RPMI8226 (cell line): Measurements from ENCODE around the gene SIK3.
"Not testable (repeated sequence)": the region's sequence is repeated elsewhere in the genome, so short reads cannot be mapped to it uniquely, and the experiment has no call there.

Source experiments
- DNase-seq: peaks from one replicate; pipeline ENCODE4 v3.0.0-alpha.2; 2015

Gene SIK3

DNA sequence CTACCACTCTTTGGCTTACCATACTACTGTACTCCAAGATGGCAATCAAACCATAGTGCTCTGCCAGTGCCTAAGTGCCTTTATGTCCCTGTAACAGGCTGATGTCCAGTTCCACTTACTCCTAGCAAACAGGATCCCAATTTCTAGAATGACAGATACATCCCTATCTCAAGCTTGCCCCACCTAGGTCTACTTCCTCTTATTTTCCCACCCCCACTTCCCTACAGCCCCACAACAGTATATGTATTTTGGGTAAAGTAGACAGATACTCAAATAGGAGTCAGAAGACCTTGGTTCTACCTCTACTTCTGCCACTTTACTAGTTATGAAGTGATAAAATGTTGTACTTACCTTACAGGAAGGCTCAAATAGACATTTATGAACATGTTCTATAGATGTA is 24.1 kb downstream of the SIK3 start:
- no peak for DNase-seq

DNA sequence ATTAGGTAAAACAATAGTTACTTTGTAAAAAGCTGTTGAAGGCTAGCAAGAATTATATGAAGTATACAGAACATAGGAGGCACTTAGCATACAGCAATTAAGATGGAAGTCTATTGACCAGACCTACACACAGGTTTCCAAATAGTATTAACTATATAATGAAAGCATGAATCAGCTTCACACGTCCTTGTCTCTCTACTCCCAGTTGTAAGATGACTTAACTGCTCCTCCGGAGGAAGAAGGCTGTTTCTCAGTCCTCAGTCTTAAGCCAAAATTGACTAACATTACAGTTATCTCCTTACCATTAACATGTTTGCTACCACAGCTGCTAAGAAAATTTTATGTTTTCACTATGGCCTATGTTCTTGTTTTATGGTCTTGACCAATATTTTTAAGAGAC is 24.7 kb downstream of the SIK3 start:
- no peak for DNase-seq

DNA sequence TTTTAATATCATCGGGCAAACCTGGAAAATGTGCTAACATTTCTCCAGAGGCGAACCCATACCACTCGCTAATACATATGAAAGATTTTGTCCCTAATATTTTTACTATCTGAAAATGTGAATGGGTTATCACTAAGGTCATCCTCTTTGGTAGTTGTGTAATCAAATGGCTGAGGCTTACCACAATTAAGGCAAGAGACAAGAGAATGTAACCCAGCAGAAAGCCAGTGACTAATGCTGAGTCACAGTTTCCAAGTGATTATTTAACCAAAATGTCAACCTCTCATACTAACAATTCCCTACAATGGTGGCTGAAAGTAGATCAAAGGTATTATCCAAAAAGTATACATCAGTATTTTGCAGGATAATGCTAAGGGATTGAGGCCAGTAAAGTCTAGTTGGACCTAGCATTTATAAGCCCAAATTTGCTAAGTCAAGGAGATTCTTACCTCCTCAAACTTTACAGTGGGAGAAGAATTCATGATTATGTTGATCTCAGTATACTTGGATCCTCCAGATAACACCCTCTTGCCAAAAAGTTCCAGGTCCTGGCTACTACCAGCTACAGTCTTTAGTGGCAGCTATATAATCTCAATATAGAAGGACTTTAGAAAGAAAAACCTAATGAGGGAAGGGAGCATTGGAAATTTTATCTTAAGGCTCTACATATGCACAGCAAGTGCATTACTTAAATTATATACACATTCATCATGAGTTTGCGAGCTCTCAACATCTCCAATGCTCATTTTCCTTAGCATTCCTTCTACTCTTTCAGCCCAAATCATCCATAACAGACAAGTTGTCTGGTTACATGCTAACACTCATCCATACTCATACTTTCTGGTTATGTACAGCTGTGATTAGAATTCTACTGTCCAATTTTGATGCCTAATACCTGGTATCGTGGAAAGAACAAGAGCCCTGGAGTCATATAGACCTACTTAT is 25.4 kb downstream of the SIK3 start:
- DNase-seq: peak; percentile 22

DNA sequence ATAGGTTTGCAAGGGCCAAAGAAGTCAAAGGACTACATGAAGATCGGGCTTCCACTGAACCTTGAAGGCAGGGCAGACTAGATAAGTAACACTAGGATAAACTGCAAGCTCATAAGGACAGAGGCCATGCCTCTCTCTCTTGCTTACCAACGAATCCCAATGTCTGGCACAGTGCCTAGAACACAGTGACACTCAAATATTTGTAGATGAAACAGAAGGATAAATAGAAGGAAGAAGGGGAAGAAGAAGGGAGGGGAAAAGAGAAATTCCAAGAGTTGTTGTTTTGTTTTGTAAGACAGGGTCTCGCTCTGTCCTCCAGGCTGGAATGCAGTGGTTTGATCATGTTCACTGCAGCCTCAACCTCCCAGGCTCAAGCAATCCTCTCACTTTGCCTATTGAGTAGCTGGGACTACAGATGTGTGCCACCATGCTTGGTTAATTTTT is 26.9 kb downstream of the SIK3 start:
- DNase-seq: no peak

DNA sequence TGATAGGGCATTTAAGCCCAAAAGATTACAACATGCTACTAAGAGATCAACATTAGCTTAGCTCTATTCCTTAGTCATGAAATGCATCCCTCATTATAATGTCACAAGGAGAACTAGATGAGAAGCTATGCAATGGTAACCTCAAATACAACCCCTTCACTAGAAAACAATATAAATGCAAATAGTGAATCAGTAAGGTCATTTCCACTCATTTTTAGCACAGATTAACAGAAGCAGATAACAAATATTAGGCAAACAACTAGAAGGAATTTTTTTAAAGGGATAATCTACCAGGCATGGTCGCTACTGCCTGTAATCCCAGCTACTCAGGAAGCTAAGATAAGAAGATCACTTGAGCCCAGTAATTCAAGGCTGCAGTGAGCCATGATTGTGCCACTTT is 28.2 kb downstream of the SIK3 start:
- DNase-seq: no peak

DNA sequence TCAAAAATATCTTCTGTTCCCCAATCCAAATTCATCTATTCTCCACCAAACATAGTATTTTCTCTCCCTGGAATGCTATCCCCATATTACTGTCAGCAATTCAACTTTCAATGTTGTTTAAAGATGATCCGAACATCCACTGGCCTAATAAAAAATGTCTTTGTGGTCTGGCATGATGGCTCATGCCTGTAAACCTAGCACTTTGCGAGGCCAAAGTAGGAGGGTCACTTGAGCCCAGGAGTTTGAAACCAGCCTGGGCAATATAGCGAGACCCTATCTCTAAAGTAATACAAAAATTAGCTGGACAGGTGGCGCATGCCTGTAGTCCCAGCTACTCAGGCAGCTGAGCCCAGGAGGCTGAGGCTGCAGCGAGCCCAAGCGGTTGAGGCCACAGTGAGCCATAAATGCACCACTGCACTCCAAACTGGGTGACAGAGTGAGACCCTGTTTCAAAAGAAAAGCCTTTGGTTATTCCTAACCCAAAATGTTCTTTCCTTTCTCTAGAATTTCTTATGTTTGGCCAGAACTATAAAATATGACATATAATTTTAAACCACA is 29.8 kb downstream of the SIK3 start:
- no peak for DNase-seq

DNA sequence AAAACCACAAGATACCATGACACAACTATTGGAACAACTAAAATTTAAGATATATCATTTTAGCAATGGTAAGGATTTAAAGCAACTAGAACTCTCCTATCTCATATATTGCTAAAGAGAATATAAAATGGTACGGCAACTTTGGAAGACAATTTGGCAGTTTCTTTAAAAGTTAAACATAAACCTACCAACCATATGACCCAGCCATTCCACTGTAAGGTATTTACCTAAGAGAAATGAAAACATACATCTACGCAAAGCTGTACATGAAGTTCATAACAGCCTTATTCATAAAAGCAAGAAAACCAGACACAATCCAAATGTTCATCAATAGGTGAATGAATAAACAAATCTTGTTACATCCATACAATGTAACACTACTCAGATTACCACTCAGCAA is 31.3 kb downstream of the SIK3 start:
- DNase-seq: no peak

DNA sequence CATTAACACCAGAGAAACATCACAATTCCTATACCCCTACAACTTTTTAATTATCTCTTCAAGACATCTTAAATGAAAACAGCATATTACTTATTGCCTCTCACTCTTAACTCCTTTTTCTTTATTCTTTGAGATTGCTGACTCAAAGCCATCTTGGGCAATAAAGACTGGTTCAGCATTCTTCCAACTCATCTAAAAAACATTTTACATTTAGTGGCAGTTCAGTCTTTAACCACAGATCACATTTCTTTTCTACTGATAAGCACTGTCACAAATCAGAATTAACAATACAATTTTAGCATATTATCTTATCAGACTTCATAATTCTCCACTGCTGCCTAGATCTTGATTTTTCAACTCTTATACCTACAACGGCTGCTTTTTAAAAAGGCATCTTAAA is 34.0 kb downstream of the SIK3 start:
- no peak for DNase-seq

DNA sequence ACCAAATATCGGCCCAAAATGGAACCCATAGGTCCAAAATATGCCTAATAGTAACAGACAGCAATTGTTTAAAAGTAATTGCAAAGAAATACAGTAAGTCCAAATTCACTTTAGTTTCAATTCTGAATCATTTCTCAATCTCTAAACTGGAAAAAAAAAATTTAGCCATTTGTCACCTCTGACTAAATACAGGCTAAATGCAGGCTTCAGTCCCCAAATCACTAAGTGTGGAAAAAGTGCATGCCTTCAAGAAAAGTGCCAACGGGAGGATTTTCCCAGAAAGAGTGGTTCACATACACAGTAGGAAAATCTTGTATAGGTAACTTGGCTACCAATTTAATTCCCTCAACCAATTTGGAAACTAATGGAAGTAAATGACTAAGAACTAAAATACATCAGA is 35.7 kb downstream of the SIK3 start:
- DNase-seq: no peak

DNA sequence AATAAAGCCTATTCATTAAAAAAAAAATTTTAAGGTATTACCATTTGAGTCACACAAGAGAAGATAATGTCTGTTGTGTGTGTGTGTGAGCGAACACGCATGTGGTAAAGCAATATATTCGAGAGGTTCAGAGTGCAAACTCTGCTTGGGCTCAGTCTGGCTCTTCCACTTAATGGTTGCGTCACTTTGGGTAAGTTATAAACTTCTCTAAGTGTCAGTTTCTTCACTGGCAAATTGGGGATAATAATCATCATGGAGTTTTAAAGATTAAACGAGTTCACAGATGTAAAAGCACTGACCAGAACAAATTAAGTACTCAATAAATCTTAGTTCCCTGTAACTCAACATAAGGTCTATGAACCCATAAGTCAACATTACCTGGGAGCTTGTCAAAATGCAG is 37.0 kb downstream of the SIK3 start:
- no peak for DNase-seq

DNA sequence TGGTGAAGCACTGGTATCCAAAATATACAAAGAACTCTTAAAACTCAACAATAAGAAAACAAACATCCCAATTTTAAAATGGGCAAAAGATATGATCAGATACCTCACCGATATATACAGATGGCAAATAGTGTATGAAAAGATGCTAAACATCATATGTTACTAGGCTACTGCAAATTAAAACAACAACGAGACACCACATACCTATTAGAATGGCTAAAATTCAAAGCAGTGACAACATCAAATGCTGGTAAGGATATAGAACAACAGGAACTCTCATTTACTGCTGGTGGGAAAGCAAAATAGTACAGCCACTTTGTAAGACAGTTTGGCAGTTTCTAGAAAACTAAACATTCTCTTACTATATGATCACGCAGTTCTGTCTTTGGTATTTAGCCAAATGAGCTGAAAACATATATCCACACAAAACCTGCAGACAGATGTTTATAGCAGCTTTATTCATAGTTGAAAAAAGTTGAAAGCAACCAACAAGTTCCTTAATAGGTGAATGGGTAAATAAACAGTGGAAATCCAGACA is 38.5 kb downstream of the SIK3 start:
- no peak for DNase-seq

DNA sequence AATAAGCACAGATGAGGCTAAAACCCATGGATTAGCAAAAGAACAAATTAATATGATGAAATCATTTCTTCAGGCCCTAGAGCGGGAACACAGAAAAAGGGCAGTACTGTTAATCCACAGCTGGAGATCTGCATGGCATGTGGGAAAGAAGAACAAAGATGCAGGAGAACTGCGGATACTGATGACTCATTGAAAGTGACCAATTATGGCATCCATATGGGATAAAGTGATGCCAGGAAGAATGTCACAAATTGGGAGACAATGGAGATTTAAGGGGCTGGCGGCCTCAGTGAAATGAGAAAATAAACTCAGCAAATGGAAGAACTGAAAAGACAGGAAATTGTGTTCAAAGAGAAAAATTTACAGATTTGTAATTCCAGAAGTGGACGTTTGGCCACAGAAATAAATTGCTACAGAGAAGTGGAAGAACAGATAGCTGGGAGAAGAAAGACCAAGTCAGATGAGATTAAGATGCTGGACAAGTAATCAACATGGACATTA is 39.4 kb downstream of the SIK3 start:
- no peak for DNase-seq

DNA sequence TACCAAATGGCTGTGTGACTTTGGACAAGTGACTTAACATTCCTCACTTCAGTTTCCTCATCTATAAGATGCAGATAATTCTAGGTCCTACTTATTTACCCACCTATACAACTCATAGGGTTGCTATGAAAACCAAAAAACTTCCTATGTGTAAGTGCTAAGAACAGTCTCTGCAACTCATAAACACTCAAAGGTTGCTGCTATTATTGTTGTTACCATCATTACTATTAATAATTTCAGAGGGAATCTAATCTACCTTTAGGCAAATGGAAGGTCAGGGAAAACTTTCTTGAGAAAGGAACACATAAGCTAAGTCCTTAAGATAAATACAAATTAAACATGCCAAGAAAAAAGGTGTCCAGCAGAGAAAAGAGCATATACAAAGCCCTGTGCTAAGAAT is 40.5 kb downstream of the SIK3 start:
- DNase-seq: no peak

DNA sequence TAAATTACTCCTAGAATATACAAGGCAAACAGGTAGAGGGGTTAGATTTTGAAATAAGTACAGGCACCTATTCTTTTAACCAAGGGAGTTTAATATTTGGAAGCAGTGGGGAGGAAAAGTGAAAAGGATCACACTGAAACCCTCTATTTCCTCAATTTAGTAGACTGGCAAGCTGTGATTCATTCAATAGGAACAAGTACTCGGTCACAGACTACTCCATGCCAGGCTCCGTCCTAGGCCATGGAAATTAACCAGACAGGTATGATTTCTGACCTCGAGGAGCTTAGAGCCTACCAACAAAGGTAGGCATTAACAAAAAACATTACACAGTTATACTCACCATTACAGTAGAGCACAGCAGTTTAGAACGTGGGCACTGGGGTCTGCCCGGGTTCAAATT is 40.9 kb downstream of the SIK3 start:
- DNase-seq: no peak

DNA sequence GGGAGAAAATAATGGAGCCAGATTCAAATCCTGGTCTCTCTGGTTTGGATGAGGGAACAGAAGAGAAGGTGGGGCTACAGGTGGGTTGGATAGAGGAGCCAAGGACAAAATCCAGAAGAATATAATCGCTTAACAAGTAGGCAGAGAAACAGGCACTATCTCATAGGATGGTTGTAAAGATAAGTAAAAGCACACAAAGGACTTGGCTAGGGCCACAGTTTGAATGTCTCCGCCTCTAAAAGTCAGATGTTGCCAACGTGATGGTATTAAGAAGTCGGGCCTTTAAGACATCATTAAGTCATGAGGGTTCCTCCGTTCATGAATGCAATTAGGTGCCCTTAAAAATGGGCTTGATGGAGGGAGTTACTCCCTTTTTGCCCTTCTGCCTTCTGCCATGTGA is 42.8 kb downstream of the SIK3 start:
- DNase-seq: no peak

DNA sequence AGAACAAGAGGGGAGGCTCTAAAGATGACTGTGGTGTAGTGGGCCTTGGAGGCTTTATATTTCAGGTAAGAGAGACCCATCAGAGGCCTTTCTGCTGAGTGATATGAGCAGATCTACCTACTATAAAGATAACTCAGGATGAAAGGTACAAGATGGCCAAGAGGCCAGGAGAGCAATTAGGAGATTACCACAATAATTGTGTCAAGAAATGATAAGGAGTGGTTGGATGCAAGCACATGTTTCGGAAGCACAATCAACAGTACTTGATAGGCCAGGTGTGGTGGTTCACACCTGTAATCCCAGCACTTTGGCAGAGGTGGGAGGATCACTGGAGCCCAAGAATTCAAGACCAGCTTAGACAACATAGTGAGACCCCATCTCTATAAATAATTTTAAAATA is 43.8 kb downstream of the SIK3 start:
- no peak for DNase-seq

DNA sequence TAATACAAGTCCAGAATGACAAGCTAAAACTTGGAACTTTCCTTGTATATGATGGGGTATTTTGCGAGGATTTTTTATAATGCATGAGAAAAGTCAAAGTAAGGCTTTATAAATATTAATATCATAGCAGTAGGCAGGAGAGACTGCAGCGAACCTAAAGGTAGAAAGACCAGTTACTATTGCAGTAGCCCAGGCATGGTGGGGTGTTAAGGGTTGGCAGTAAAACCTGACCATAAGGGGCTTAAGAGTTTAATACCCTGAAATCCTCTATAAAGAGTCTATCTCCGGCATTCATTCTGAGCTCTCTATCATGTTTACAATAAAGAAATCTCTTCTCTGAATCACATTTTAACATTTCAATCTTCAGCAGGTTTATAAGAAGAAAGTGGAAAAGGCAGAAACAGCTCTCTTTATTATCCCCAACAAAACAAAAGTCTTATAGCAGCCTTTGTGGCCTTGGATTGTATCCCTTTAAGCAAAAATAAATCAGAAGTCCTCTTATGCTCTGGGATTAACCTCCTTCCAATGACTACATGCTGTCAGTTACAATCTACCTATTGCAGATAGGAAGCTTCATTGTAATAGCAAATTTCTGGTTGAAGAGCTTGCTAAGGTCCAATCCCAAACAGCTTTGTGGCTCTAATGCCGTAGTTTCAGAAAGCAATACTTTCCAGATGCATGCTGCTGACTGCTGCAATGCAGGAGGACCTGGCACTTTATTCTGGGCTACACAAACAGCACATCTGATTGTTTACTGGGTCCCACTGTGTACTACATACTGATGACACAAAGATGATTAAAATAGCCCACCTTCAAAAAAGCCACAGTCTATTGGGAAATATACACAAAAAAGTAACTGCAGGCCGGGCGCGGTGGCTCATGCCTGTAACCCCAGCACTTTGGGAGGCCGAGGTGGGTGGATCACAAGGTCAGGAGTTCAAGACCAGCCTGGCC is 45.8 kb downstream of the SIK3 start:
- DNase-seq: no peak

DNA sequence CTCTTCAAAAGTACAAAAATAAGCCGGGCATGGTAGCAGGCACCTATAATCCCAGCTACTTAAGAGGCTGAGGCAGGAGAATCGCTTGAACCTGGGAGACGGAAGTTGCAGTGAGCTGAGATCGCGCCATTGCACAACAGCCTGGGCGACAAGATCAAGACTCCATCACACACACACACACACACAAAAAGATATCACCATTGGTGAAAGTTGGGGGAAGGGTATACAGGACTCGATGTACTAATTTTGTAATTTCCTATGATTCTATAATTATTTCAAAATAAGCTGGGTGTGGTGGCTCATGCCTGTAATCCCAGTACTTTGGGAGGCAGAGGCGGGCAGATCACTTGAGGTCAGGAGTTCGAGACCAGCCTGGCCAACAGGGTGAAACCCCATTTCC is 48.1 kb downstream of the SIK3 start:
- DNase-seq: not testable (repeated sequence)

DNA sequence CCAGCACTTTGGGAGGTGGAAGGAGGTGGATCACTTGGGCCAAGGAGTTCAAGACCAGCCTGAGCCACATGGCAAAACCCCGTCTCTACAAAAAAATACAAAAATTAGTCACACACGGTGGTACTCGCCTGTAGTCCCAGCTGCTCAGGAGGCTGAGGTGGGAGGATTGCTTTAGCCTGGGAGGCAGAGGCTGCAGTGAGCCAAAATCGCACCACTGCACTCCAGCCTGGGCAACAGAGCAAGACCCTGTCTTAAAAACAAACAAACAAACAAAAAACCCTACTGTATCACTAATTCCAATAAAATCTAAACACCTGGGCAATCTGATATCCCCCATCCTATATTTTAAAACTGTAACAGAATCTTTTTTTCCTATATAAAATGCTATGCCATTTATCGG is 51.6 kb downstream of the SIK3 start:
- DNase-seq: not testable (repeated sequence)

DNA sequence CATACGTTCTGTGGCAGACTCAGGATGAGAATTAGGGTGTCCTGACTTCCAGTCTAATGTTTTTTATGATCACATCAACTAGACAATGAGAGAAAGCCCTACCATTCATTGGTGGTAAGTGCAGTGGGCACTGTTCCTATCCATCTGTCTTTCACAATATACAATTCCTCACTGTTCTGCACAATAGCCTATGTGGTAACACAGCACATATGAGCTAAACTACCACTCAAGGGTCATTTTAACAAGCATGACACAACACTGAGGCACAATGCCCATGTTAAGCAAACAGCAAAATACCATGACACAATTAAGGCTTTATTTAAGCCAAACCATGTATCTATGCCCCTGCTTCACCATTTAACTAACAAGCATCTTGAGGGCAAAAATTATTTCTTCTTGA is 52.3 kb downstream of the SIK3 start:
- DNase-seq: no peak

DNA sequence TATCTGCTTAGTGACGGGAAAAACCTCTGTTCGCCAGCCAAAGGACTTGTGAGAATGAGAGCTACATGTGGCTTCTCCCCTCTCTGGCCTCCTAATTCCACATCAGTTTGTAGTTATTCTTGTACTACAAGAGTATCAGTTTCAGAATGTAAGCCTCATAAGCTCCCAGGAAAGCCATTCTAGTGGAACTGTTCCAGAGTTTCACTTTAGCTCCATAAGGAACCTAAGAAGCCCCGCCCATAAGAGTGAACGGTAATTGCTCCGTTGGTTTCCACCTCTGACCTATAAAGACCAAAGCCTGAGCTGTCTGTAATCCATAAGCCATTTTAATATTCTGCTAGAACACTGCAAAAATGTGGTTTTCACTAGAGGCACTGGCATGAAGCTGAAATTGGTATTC is 53.0 kb downstream of the SIK3 start:
- no peak for DNase-seq

DNA sequence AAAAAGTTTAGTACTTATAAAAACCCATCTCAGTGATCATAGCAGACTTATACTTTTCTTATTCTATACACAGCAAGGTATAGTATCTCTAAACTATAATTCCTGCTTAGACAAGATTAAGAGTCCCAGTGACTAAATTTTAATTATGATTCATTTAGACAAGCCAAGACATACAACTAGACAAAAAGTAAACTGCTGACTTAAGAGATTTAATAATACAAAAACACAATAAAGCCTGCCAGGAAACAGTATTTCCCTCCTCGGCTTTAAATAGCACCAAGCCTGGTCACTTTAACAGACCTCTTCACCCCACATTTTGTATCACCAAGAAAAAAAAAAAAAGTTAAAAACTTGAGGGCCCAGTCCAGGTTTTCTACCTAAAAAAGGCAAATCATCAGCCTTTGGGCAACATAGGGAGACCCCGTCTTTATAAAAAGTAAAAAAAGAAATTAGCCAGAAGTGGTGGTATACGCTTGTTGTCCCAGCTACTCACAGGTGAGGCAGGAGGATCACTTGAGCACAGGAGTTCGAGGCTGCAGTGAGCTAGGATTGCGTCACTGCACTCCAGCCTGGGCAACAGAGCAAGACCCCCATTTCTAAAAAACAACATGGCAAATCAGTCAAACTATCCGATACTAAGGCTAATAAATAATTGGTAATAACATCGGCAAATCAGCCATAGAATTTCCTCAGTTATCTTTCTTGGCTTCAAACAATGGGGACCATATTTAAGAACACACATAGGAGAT is 53.8 kb downstream of the SIK3 start:
- peak; percentile 53 for DNase-seq
